HepG2 (cell line): ENCODE results near the gene PTPRN. TPM values are rescaled to one million over a fixed set of nuclear protein-coding genes. Genes with fewer than 3 reads are reported as not detected.

ENCODE experiments used
- AKAP8 ChIP-seq: sonication (generic); formaldehyde crosslinking; IDR thresholded peaks from 2 replicates; pipeline ENCODE4 v1.5.1; 2020; ENCODE audit warnings: mild to moderate bottlenecking, missing genetic modification reagents
- ARID2 ChIP-seq: sonication (generic); formaldehyde crosslinking; IDR thresholded peaks from 2 replicates; pipeline ENCODE4 v1.8.1; 2022; ENCODE audit warnings: mild to moderate bottlenecking, missing genetic modification reagents, borderline replicate concordance
- ASH2L ChIP-seq: fragments of 300-600, 200-600 bp; sonication (generic); IDR thresholded peaks from 2 replicates; pipeline ENCODE4 v1.7.0; 2017; ENCODE audit warnings: low read depth, mild to moderate bottlenecking, moderate library complexity, mixed read lengths, low read length; ENCODE audit not compliant: insufficient read length
- ATF1 ChIP-seq: IDR thresholded peaks from 2 replicates; pipeline ENCODE4 v1.6.1; 2016; ENCODE audit warnings: mild to moderate bottlenecking, control low read depth
- HMG20B ChIP-seq: conservative IDR thresholded peaks from 2 replicates; pipeline ENCODE4 v1.6.1; 2016; ENCODE audit warnings: missing genetic modification reagents, missing compliant biosample characterization
- HNF1B ChIP-seq: sonication (generic); formaldehyde crosslinking; IDR thresholded peaks from 2 replicates; pipeline ENCODE4 v1.5.1; 2020; ENCODE audit warnings: mild to moderate bottlenecking, moderate library complexity, missing genetic modification reagents
- IKZF5 ChIP-seq: IDR thresholded peaks from 2 replicates; pipeline ENCODE4 v1.6.1; 2018; ENCODE audit warnings: missing genetic modification reagents, mild to moderate bottlenecking, missing compliant biosample characterization
- MAFK ChIP-seq, 2 experiments: IDR thresholded peaks in 1 of 2; conservative IDR thresholded peaks in 1 of 2; 2 replicates each; pipeline ENCODE4 v1.6.1; 2011; ENCODE audit warnings: improper control_type of control experiment in 2 of 2, low read length in 2 of 2
- MBNL3 ChIP-seq: fragments of 250-450 bp; sonication (Bioruptor Pico); conservative IDR thresholded peaks from 2 replicates; pipeline ENCODE4 v1.8.0; 2022; ENCODE audit warnings: mild to moderate bottlenecking, inconsistent platforms
- MYC ChIP-seq: sonication (generic); formaldehyde crosslinking; IDR thresholded peaks from 2 replicates; pipeline ENCODE4 v1.9.0; 2021; ENCODE audit warnings: missing genetic modification reagents, borderline replicate concordance
- MYPOP ChIP-seq: sonication (generic); formaldehyde crosslinking; IDR thresholded peaks from 2 replicates; pipeline ENCODE4 v1.8.1; 2023; ENCODE audit warnings: mild to moderate bottlenecking, moderate library complexity, missing genetic modification reagents
- RAD51 ChIP-seq: fragments of 450-650 bp; IDR thresholded peaks from 2 replicates; pipeline ENCODE4 v1.6.1; 2016; ENCODE audit warnings: borderline replicate concordance
- RBM39 ChIP-seq: fragments of 200-400 bp; formaldehyde crosslinking; IDR thresholded peaks from one replicate; pipeline ENCODE4 v1.6.1; 2018; ENCODE audit warnings: antibody characterized with exemption, mild to moderate bottlenecking, low read depth, low read length; ENCODE audit not compliant: poor library complexity, severe bottlenecking
- SALL2 ChIP-seq: sonication (generic); formaldehyde crosslinking; IDR thresholded peaks from 2 replicates; pipeline ENCODE4 v1.8.1; 2023; ENCODE audit warnings: mild to moderate bottlenecking, missing genetic modification reagents, inconsistent platforms
- SP2 ChIP-seq: sonication (generic); formaldehyde crosslinking; IDR thresholded peaks from 2 replicates; pipeline ENCODE4 v1.5.1; 2020; ENCODE audit warnings: mild to moderate bottlenecking, missing genetic modification reagents
- STAT5B ChIP-seq: sonication (generic); formaldehyde crosslinking; IDR thresholded peaks from 2 replicates; pipeline ENCODE4 v1.4.0; 2020; ENCODE audit warnings: missing genetic modification reagents
- TEAD2 ChIP-seq: sonication (generic); formaldehyde crosslinking; IDR thresholded peaks from 2 replicates; pipeline ENCODE4 v1.9.0; 2021; ENCODE audit warnings: missing genetic modification reagents
- TRIM22 ChIP-seq: fragments of 450-650 bp; IDR thresholded peaks from 2 replicates; pipeline ENCODE4 v1.6.1; 2017
- ZNF207 ChIP-seq: fragments of 450-650 bp; IDR thresholded peaks from 2 replicates; pipeline ENCODE4 v1.6.1; 2016; ENCODE audit warnings: antibody characterized with exemption, borderline replicate concordance
- ZNF280B ChIP-seq: sonication (generic); formaldehyde crosslinking; IDR thresholded peaks from 2 replicates; pipeline ENCODE4 v1.5.0; 2020; ENCODE audit warnings: missing genetic modification reagents, mild to moderate bottlenecking, borderline replicate concordance
- ZNF367 ChIP-seq: sonication (generic); formaldehyde crosslinking; IDR thresholded peaks from 2 replicates; pipeline ENCODE4 v1.4.0; 2020; ENCODE audit warnings: missing genetic modification reagents, borderline replicate concordance
- ZNF382 ChIP-seq: sonication (generic); formaldehyde crosslinking; IDR thresholded peaks from 2 replicates; pipeline ENCODE4 v1.5.0; 2020; ENCODE audit warnings: missing genetic modification reagents, mild to moderate bottlenecking, borderline replicate concordance
- ZNF430 ChIP-seq: sonication (generic); formaldehyde crosslinking; IDR thresholded peaks from 2 replicates; pipeline ENCODE4 v1.9.0; 2021; ENCODE audit warnings: mild to moderate bottlenecking, missing genetic modification reagents
- ZNF672 ChIP-seq: sonication (generic); formaldehyde crosslinking; IDR thresholded peaks from 2 replicates; pipeline ENCODE4 v1.8.1; 2022; ENCODE audit warnings: missing genetic modification reagents
- polyA plus RNA-seq, 8 experiments: library from polyadenylated mRNA; depleted of rRNA in 3 of 8; stranded (reverse) in 7 of 8; unstranded in 1 of 8; fragments of >200 nt; fragmentation: Illumina TruSeq in 4 of 8; extraction: Trizol in 4 of 8; gene quantifications; 2 replicates each; pipeline versions ENCODE4 v1.2.1 to v1.2.3, GENCODE V29; 2011 to 2016; ENCODE audit warnings: low read depth in 4 of 8, missing spikeins in 1 of 8, mixed read lengths in 1 of 8; ENCODE audit not compliant: insufficient read depth in 1 of 8
- total RNA-seq, 5 experiments: library from RNA; depleted of rRNA; stranded (reverse); fragments of >200 nt; fragmentation: Illumina TruSeq; extraction: Trizol; gene quantifications; 2 replicates each; pipeline ENCODE4 v1.2.3, GENCODE V29; 2016; ENCODE audit warnings: low read depth in 1 of 5

The PTPRN gene
- total and polyA plus RNA-seq, 2 of the 13 experiments (the other 11 are each of a cell fraction or from before 2014, with no cell fraction given): 0.26 TPM; not detected in 1

- TF ChIP-seq ZNF280B (CRISPR knock-in tag) (peak; percentile 46; the same call in 1 of the 2 replicates), MAFK (conservative IDR thresholded peaks at IDR 0.05 in 1 of 2, IDR thresholded peaks at IDR 0.05 in 1 of 2; ENCODE audit: low read length in 2 of 2) (no peak), TRIM22 (no peak), SP2 (CRISPR knock-in tag) (no peak), RAD51 (no peak), ZNF207 (no peak), ZNF382 (CRISPR knock-in tag) (no peak), ZNF367 (CRISPR knock-in tag) (no peak; the same call in 1 of the 2 replicates), MYPOP (CRISPR knock-in tag) (peak; percentile 61; the same call in 1 of the 2 replicates), TEAD2 (peak; percentile 85; the same call in 1 of the 2 replicates), MBNL3 (CRISPR knock-in tag) (no peak), RBM39 (no peak), ZNF430 (CRISPR knock-in tag) (peak; percentile 96), ZNF672 (no peak), IKZF5 (peak; percentile 80; the same call in 1 of the 2 replicates), ATF1 (CRISPR knock-in tag) (no peak), MYC (CRISPR knock-in tag) (peak; percentile 60), ASH2L (no peak), ARID2 (CRISPR knock-in tag) (no peak), AKAP8 (CRISPR knock-in tag) (no peak), HNF1B (CRISPR knock-in tag) (no peak), HMG20B (CRISPR knock-in tag) (0 out of 2 replicates have a peak, but pooled peaks have one; percentile 50), SALL2 (no peak; the same call in 1 of the 2 replicates), STAT5B (peak; percentile 97)
Observed at GRCh38 chr2:219331560-219332213, 22.5 kb upstream of the PTPRN start (continued).
